Measurements from ENCODE around the gene NCOA7.

GRCh38 chr6:125846292-125847024, 55.7 kb downstream of the NCOA7 start:
- no peak for TF ChIP-seq GATA3 (IDR thresholded peaks at IDR 0.05; ENCODE audit: low read depth, low read length)
- TF ChIP-seq GATA2 (IDR thresholded peaks at IDR 0.05; ENCODE audit: low read depth, low read length): no peak

All from SH-SY5Y (cell line).